ENCODE measurements around the gene CBX6. TPM values are rescaled to one million over a fixed set of nuclear protein-coding genes. Genes with fewer than 3 reads are reported as not detected.
A peak's percentile ranks its signal among the peaks of the same experiment; 100 is the strongest.

The CBX6 gene
- total and polyA plus RNA-seq, 10 of the 15 experiments (the other 5 are each of a cell fraction or from before 2014, with no cell fraction given), result 3.6 to 142 (median 37.4) TPM

GRCh38 chr22:38826386-38826785, 45.6 kb downstream of the CBX6 start (continued):
- TF ChIP-seq TARDBP (IDR thresholded peaks at IDR 0.05; ENCODE audit: borderline replicate concordance), result no peak
- no peak for TF ChIP-seq MXI1 (IDR thresholded peaks at IDR 0.05; ENCODE audit: low read depth, low read length)
- no peak for TF ChIP-seq SPI1 (IDR thresholded peaks at IDR 0.05; ENCODE audit: borderline replicate concordance, insufficient read depth, low read depth, low read length)
- no peak for TF ChIP-seq ATF3 (IDR thresholded peaks at IDR 0.05; ENCODE audit: borderline replicate concordance, extremely low read depth, low read depth, low read length)
- no peak for TF ChIP-seq TBL1XR1 (IDR thresholded peaks at IDR 0.05; ENCODE audit: low read depth, low read length)
- TF ChIP-seq POLR2A (IDR thresholded peaks at IDR 0.05; ENCODE audit: low read depth, low read length), result no peak

- H2AFZ ChIP-seq (ENCODE audit: control insufficient read depth, low read depth, low read length), result no peak overlapping the region
- peak; percentile 87 for ATAC-seq
- H4K20me1 ChIP-seq (ENCODE audit: control insufficient read depth, insufficient read depth), result no peaks in the 10 kb centered on the region
- WGBS (ENCODE audit: insufficient coverage, insufficient replicate concordance, low lambda C conversion rate, missing lambda C conversion rate), result 7% methylated on average over 4 of the region's 4 CpGs
- no peak overlapping the region for H3K4me3 ChIP-seq
- H3K27me3 ChIP-seq (replicated peaks in 1 of 2; ENCODE audit: control insufficient read depth in 2 of 2, insufficient read depth in 2 of 2, low read length in 1 of 2), result peaks cover 0 to under 1% of the 10 kb centered on the region in 2 experiments; a peak in 3 of 4 replicates
- no peaks in the 10 kb centered on the region for H3K36me3 ChIP-seq (ENCODE audit: control insufficient read depth in 2 of 2, insufficient read depth in 2 of 2, low read length in 1 of 2)
- ChIA-PET RAD21 (ENCODE audit: unreplicated experiment) (no interaction called here), SMC1A (ENCODE audit: uncharacterized antibody, unreplicated experiment) (no interaction called here), CTCF (interaction anchor here (0.6 kb wide), 1 partner anchor 242 kb away, joined by 3 read pairs; no protein-coding TSS in a partner anchor), POLR2A (no interaction called here)
- H3K4me1 ChIP-seq (ENCODE audit: control insufficient read depth, insufficient read depth, low read length), result no peaks in the 10 kb centered on the region
- DNase-seq (ENCODE audit: low read depth, low spot score), result no peak
- H3K27ac ChIP-seq (ENCODE audit: control insufficient read depth, insufficient read depth), result no peak overlapping the region
- H3K9ac ChIP-seq (ENCODE audit: control insufficient read depth, insufficient read depth, low read length), result no peak overlapping the region
- H3K4me2 ChIP-seq (ENCODE audit: control insufficient read depth, insufficient read depth), result no peak overlapping the region
- H3K79me2 ChIP-seq (ENCODE audit: control insufficient read depth, insufficient read depth, low read length), result no peaks in the 10 kb centered on the region
- in situ Hi-C loops (cut with MboI) (no loop called here), intact Hi-C loops (cut with micrococcal nuclease; ENCODE audit: unreplicated experiment) (no loop called here)
- no peaks in the 10 kb centered on the region for H3K9me3 ChIP-seq (replicated peaks; ENCODE audit: control insufficient read depth, insufficient read depth, low read length)
- no TSS peak for BruUV-seq (replicated peaks)
- FAIRE-seq, result no peak
- TF ChIP-seq POLR2AphosphoS2 (IDR thresholded peaks at IDR 0.05; ENCODE audit: low read depth, low read length) (no peak), RBBP5 (conservative IDR thresholded peaks at IDR 0.05) (no peak), NBN (IDR thresholded peaks at IDR 0.05) (no peak), ETV6 (conservative IDR thresholded peaks at IDR 0.05 in 1 of 2, IDR thresholded peaks at IDR 0.05 in 1 of 2; ENCODE audit: borderline replicate concordance in 1 of 2, low read depth in 1 of 2) (no peak), TCF3 (IDR thresholded peaks at IDR 0.05; ENCODE audit: borderline replicate concordance, insufficient read depth, low read depth, low read length) (no peak), POLR2AphosphoS5 (IDR thresholded peaks at IDR 0.05; ENCODE audit: low read length) (no peak), JUND (IDR thresholded peaks at IDR 0.05; ENCODE audit: low read depth, low read length) (no peak), BHLHE40 (IDR thresholded peaks at IDR 0.05; ENCODE audit: borderline replicate concordance in 1 of 2, low read depth in 2 of 2, low read length in 1 of 2) (no peak), CUX1 (IDR thresholded peaks at IDR 0.05; ENCODE audit: insufficient replicate concordance, low read depth, low read length) (no peak), BCL11A (IDR thresholded peaks at IDR 0.05; ENCODE audit: low read depth, low read length) (no peak), YY1 (IDR thresholded peaks at IDR 0.05; ENCODE audit: low read depth, low read length) (no peak), HDAC2 (IDR thresholded peaks at IDR 0.05) (no peak)
Measured at GRCh38 chr22:38824585-38824984, 47.4 kb downstream of the CBX6 start.
